SK-N-SH treated with all-trans-retinoic acid at 6 μM for 48 hours (cell line): ENCODE data around the gene EGFL6.

Source experiments
- ATAC-seq: fragments of 200-7000 bp; cut with Tn5 transposase; 3 replicates; pipeline ENCODE4 v1.9.1; 2020; ENCODE audit warnings: mild to moderate bottlenecking, moderate library complexity
- ARNTL ChIP-seq: fragments of 450-650 bp; formaldehyde crosslinking; IDR thresholded peaks from 2 replicates; pipeline ENCODE4 v1.5.0; 2020; ENCODE audit warnings: low read depth, mild to moderate bottlenecking, moderate library complexity, borderline replicate concordance
- CSDC2 ChIP-seq: fragments of 250-450 bp; sonication (Bioruptor Pico); IDR thresholded peaks from 2 replicates; pipeline ENCODE4 v1.5.0; 2020; ENCODE audit warnings: mild to moderate bottlenecking, moderate library complexity
- ESRRG ChIP-seq: fragments of 250-450 bp; sonication (Bioruptor Pico); IDR thresholded peaks from 2 replicates; pipeline ENCODE4 v1.6.1; 2021; ENCODE audit warnings: mild to moderate bottlenecking
- GLIS3 ChIP-seq: fragments of 250-450 bp; sonication (Bioruptor Pico); IDR thresholded peaks from 2 replicates; pipeline ENCODE4 v1.5.0; 2020; ENCODE audit warnings: mild to moderate bottlenecking, moderate library complexity
- ISL1 ChIP-seq: fragments of 250-450 bp; sonication (Bioruptor Pico); IDR thresholded peaks from 2 replicates; pipeline ENCODE4 v2.1.2; 2022; ENCODE audit warnings: mild to moderate bottlenecking, moderate library complexity
- OSR1 ChIP-seq: fragments of 250-450 bp; sonication (Bioruptor Pico); IDR thresholded peaks from 2 replicates; pipeline ENCODE4 v1.8.0; 2022; ENCODE audit warnings: moderate library complexity, mild to moderate bottlenecking, inconsistent platforms
- PPARA ChIP-seq: fragments of 250-450 bp; sonication (Bioruptor Pico); IDR thresholded peaks from 2 replicates; pipeline ENCODE4 v1.5.0; 2020; ENCODE audit warnings: mild to moderate bottlenecking, borderline replicate concordance
- RARB ChIP-seq: fragments of 250-450 bp; sonication (Bioruptor Pico); IDR thresholded peaks from 2 replicates; pipeline ENCODE4 v1.8.0; 2021; ENCODE audit warnings: mild to moderate bottlenecking, moderate library complexity
- SNAI2 ChIP-seq: fragments of 250-450 bp; sonication (Bioruptor Pico); IDR thresholded peaks from 2 replicates; pipeline ENCODE4 v1.5.0; 2020; ENCODE audit warnings: mild to moderate bottlenecking, moderate library complexity
- TCF4 ChIP-seq: fragments of 250-450 bp; sonication (Bioruptor Pico); IDR thresholded peaks from 2 replicates; pipeline ENCODE4 v1.8.0; 2021; ENCODE audit warnings: mild to moderate bottlenecking, moderate library complexity, borderline replicate concordance
- TOX ChIP-seq: fragments of 250-450 bp; sonication (Bioruptor Pico); IDR thresholded peaks from 2 replicates; pipeline ENCODE4 v1.8.0; 2021; ENCODE audit warnings: mild to moderate bottlenecking, moderate library complexity, borderline replicate concordance
- ZC3H10 ChIP-seq: fragments of 250-450 bp; sonication (Bioruptor Pico); IDR thresholded peaks from 2 replicates; pipeline ENCODE4 v1.5.1; 2021; ENCODE audit warnings: mild to moderate bottlenecking, moderate library complexity
- ZFP3 ChIP-seq: fragments of 250-450 bp; sonication (Bioruptor Pico); IDR thresholded peaks from 2 replicates; pipeline ENCODE4 v1.5.0; 2020; ENCODE audit warnings: mild to moderate bottlenecking, moderate library complexity
- ZFP30 ChIP-seq: fragments of 450-650 bp; formaldehyde crosslinking; IDR thresholded peaks from 2 replicates; pipeline ENCODE4 v1.5.0; 2022; ENCODE audit warnings: mild to moderate bottlenecking, moderate library complexity
- ZNF565 ChIP-seq: fragments of 450-650 bp; formaldehyde crosslinking; conservative IDR thresholded peaks from 2 replicates; pipeline ENCODE4 v1.5.0; 2020; ENCODE audit warnings: low read depth, mild to moderate bottlenecking, moderate library complexity
- ZNF70 ChIP-seq: fragments of 450-650 bp; formaldehyde crosslinking; IDR thresholded peaks from 2 replicates; pipeline ENCODE4 v1.5.0; 2020; ENCODE audit warnings: mild to moderate bottlenecking, moderate library complexity
- TF ChIP-seq, protein P1 (sequence below): fragments of 250-450 bp; sonication (Bioruptor Pico); IDR thresholded peaks from 2 replicates; pipeline ENCODE4 v1.8.0; 2020; ENCODE audit warnings: mild to moderate bottlenecking, moderate library complexity, borderline replicate concordance
- TF ChIP-seq, protein P2 (sequence below): fragments of 250-450 bp; sonication (Bioruptor Pico); IDR thresholded peaks from 2 replicates; pipeline ENCODE4 v1.5.0; 2020; ENCODE audit warnings: mild to moderate bottlenecking, moderate library complexity
- TF ChIP-seq, protein P3 (sequence below): fragments of 250-450 bp; sonication (Bioruptor Pico); IDR thresholded peaks from 2 replicates; pipeline ENCODE4 v1.8.0; 2021; ENCODE audit warnings: low read depth, mild to moderate bottlenecking, moderate library complexity, borderline replicate concordance
- TF ChIP-seq, protein P4 (sequence below): fragments of 250-450 bp; sonication (Bioruptor Pico); IDR thresholded peaks from 2 replicates; pipeline ENCODE4 v1.5.1; 2020; ENCODE audit warnings: low read depth, mild to moderate bottlenecking, moderate library complexity
- TF ChIP-seq, protein P5 (sequence below): fragments of 250-450 bp; sonication (Bioruptor Pico); IDR thresholded peaks from 2 replicates; pipeline ENCODE4 v1.5.1; 2021; ENCODE audit warnings: mild to moderate bottlenecking, moderate library complexity

Gene EGFL6

DNA sequence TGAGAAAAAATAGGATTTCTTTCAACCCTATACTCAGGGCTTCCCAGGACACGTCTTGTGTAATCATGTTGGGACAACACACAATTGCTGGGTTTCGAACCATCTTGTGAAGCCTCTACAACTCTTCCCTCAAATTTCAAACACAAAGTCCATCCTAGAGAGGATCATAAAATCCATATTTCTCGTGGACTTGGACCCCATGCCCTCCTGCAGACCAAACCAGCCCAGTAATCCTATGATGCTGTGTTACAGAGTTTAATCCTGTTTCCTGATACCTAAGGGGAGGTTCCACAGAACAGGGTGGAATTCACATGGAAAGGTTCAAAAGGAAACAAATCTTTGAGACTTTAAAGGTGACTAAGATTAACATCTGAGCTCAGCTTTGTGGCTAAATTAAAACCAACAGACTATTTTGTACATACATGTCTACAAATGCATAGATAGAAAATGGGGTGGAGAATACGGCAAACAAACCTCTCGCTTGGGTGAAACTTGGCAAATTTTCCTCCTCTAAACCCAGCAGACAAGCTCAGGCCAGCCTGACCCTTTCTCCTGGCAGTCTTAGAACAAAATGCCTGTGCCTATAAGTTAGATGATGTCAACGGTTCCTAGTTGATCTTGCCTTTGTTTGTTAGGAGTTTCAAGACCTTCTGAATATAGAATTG lies 38.1 kb downstream of the EGFL6 start:
- no peak for ATAC-seq
- TF ChIP-seq ZFP3 (CRISPR knock-in tag): no peak
- TF ChIP-seq CSDC2: no peak
- no peak for TF ChIP-seq SNAI2 (CRISPR knock-in tag)
- TF ChIP-seq ZNF70: no peak
- no peak for TF ChIP-seq ISL1 (CRISPR knock-in tag)

DNA sequence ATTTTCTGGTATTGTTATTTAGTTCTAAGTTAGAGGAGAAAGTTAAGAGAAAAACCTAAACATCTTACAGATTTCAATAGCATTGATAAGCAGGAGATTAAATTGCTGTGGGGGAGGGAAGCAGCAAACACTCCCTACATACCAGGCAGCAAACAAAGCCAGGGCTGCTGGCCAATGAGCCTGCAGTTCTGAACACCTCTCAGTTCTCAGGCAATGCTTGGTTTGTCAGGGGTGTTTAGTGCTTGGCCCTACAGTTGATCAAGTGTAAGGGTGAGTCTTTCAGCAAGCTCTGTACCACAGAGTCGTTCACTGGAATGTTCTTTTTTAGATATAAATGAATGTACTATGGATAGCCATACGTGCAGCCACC lies 38.6 kb downstream of the EGFL6 start:
- no peak for TF ChIP-seq ISL1 (CRISPR knock-in tag)
- no peak for TF ChIP-seq ZNF70
- TF ChIP-seq, protein P1, sequence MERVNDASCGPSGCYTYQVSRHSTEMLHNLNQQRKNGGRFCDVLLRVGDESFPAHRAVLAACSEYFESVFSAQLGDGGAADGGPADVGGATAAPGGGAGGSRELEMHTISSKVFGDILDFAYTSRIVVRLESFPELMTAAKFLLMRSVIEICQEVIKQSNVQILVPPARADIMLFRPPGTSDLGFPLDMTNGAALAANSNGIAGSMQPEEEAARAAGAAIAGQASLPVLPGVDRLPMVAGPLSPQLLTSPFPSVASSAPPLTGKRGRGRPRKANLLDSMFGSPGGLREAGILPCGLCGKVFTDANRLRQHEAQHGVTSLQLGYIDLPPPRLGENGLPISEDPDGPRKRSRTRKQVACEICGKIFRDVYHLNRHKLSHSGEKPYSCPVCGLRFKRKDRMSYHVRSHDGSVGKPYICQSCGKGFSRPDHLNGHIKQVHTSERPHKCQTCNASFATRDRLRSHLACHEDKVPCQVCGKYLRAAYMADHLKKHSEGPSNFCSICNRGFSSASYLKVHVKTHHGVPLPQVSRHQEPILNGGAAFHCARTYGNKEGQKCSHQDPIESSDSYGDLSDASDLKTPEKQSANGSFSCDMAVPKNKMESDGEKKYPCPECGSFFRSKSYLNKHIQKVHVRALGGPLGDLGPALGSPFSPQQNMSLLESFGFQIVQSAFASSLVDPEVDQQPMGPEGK (CRISPR knock-in tag): no peak
- TF ChIP-seq, protein P2, sequence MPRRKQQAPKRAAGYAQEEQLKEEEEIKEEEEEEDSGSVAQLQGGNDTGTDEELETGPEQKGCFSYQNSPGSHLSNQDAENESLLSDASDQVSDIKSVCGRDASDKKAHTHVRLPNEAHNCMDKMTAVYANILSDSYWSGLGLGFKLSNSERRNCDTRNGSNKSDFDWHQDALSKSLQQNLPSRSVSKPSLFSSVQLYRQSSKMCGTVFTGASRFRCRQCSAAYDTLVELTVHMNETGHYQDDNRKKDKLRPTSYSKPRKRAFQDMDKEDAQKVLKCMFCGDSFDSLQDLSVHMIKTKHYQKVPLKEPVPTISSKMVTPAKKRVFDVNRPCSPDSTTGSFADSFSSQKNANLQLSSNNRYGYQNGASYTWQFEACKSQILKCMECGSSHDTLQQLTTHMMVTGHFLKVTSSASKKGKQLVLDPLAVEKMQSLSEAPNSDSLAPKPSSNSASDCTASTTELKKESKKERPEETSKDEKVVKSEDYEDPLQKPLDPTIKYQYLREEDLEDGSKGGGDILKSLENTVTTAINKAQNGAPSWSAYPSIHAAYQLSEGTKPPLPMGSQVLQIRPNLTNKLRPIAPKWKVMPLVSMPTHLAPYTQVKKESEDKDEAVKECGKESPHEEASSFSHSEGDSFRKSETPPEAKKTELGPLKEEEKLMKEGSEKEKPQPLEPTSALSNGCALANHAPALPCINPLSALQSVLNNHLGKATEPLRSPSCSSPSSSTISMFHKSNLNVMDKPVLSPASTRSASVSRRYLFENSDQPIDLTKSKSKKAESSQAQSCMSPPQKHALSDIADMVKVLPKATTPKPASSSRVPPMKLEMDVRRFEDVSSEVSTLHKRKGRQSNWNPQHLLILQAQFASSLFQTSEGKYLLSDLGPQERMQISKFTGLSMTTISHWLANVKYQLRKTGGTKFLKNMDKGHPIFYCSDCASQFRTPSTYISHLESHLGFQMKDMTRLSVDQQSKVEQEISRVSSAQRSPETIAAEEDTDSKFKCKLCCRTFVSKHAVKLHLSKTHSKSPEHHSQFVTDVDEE (CRISPR knock-in tag): no peak
- TF ChIP-seq PPARA: no peak
- no peak for TF ChIP-seq ESRRG (CRISPR knock-in tag)
- TF ChIP-seq CSDC2: no peak
- no peak for TF ChIP-seq GLIS3 (CRISPR knock-in tag)
- TF ChIP-seq, all 23 proteins: peak for 0
- no peak for ATAC-seq

DNA sequence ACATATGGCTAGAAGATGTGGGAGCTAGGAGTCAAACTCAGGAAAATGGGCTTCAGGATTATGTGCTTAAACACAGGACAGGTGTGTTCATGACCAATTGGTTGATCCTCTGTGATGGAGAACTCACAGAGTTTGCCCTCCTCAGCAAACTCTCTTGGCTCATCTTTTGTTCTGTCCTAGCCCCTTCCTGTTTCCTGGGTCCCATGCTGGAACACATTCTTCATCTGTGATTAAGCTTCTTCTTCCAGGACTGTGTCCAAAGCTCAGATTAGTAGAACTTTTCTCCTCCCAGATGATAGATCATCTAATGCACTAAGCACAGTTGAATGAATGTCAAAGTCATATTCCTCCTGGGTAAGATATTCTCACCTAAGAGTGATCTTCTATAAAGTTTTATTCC lies 44.8 kb downstream of the EGFL6 start:
- no peak for TF ChIP-seq ZNF565 (CRISPR knock-in tag)
- ATAC-seq: no peak

DNA sequence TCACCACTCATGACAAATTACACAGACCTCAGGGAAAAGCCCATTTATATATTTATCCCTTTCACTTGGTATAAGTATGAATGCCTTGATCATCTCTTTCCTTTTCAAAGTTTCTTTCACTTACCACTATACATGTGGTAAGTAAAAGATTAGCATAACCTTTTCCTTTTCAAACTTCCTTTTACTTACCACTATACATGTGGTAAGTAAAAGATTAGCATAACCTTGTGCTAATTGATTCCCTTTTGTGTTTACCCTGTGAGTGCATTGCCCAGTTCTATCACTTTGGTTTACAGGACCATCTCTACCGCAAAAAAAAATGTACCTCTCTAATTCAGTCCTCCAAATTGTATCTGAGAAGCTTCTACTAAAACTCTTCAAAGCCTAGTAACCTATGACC lies 50.8 kb downstream of the EGFL6 start:
- no peak for TF ChIP-seq ISL1 (CRISPR knock-in tag)
- TF ChIP-seq, protein P3, sequence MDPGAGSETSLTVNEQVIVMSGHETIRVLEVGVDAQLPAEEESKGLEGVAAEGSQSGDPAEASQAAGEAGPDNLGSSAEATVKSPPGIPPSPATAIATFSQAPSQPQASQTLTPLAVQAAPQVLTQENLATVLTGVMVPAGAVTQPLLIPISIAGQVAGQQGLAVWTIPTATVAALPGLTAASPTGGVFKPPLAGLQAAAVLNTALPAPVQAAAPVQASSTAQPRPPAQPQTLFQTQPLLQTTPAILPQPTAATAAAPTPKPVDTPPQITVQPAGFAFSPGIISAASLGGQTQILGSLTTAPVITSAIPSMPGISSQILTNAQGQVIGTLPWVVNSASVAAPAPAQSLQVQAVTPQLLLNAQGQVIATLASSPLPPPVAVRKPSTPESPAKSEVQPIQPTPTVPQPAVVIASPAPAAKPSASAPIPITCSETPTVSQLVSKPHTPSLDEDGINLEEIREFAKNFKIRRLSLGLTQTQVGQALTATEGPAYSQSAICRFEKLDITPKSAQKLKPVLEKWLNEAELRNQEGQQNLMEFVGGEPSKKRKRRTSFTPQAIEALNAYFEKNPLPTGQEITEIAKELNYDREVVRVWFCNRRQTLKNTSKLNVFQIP (CRISPR knock-in tag): no peak
- TF ChIP-seq PPARA: no peak
- TF ChIP-seq, protein P2 (CRISPR knock-in tag): no peak
- TF ChIP-seq ZNF70: no peak
- TF ChIP-seq OSR1: no peak
- no peak for TF ChIP-seq ZC3H10 (CRISPR knock-in tag)
- TF ChIP-seq ZFP30 (CRISPR knock-in tag): no peak
- TF ChIP-seq, protein P4, sequence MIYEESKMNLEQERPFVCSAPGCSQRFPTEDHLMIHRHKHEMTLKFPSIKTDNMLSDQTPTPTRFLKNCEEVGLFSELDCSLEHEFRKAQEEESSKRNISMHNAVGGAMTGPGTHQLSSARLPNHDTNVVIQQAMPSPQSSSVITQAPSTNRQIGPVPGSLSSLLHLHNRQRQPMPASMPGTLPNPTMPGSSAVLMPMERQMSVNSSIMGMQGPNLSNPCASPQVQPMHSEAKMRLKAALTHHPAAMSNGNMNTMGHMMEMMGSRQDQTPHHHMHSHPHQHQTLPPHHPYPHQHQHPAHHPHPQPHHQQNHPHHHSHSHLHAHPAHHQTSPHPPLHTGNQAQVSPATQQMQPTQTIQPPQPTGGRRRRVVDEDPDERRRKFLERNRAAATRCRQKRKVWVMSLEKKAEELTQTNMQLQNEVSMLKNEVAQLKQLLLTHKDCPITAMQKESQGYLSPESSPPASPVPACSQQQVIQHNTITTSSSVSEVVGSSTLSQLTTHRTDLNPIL (CRISPR knock-in tag): no peak
- TF ChIP-seq ESRRG (CRISPR knock-in tag): no peak
- no peak for TF ChIP-seq CSDC2
- TF ChIP-seq TCF4 (CRISPR knock-in tag): no peak
- no peak for TF ChIP-seq ARNTL (CRISPR knock-in tag)
- no peak for TF ChIP-seq RARB (CRISPR knock-in tag)
- no peak for TF ChIP-seq TOX (CRISPR knock-in tag)
- no peak for TF ChIP-seq SNAI2 (CRISPR knock-in tag)
- TF ChIP-seq, protein P5, sequence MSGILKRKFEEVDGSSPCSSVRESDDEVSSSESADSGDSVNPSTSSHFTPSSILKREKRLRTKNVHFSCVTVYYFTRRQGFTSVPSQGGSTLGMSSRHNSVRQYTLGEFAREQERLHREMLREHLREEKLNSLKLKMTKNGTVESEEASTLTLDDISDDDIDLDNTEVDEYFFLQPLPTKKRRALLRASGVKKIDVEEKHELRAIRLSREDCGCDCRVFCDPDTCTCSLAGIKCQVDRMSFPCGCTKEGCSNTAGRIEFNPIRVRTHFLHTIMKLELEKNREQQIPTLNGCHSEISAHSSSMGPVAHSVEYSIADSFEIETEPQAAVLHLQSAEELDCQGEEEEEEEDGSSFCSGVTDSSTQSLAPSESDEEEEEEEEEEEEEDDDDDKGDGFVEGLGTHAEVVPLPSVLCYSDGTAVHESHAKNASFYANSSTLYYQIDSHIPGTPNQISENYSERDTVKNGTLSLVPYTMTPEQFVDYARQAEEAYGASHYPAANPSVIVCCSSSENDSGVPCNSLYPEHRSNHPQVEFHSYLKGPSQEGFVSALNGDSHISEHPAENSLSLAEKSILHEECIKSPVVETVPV (CRISPR knock-in tag): no peak
- TF ChIP-seq GLIS3 (CRISPR knock-in tag): no peak
- no peak for TF ChIP-seq ZFP3 (CRISPR knock-in tag)
- TF ChIP-seq, all 23 proteins: peak for 0
- no peak for ATAC-seq
